Right lobe of liver (tissue), 6 donors: ENCODE measurements around the gene VPS13C. TPM values are rescaled to one million over a fixed set of nuclear protein-coding genes. Genes with fewer than 3 reads are reported as not detected.

Experiments
- ATAC-seq, 4 donors: fragments of 200-7000 bp; cut with Tn5 transposase; one replicate each; pipeline ENCODE4 v1.9.1; 2020; ENCODE audit warnings: mild to moderate bottlenecking in 4 of 4, moderate library complexity in 4 of 4
- DNase-seq, 3 donors: peaks; one replicate each; pipeline ENCODE4 v3.0.0-alpha.2; 2020
- H3K27ac ChIP-seq, 3 donors: fragments of 200-600 bp; one replicate each; pipeline ENCODE4 v1.8.0; 2022
- H3K27me3 ChIP-seq, 2 donors: fragments of 200-600 bp; one replicate each; pipeline ENCODE4 v1.8.0; 2022
- H3K36me3 ChIP-seq, 4 donors: fragments of 200-600 bp; sonication (generic) in 1 of 4; one replicate each; pipeline versions ENCODE4 v1.5.1 to v1.8.0; 2017 to 2022; ENCODE audit warnings: control low read depth in 1 of 4
- H3K4me1 ChIP-seq, 4 donors: fragments of 200-600 bp; sonication (generic) in 1 of 4; one replicate each; pipeline versions ENCODE4 v1.5.1 to v1.8.0; 2017 to 2022; ENCODE audit warnings: control low read depth in 1 of 4
- H3K4me3 ChIP-seq, 3 donors: fragments of 200-600 bp; one replicate each; pipeline ENCODE4 v1.8.0; 2022
- H3K9me3 ChIP-seq, 4 donors: fragments of 200-600 bp; sonication (generic) in 1 of 4; one replicate each; pipeline versions ENCODE4 v1.5.1 to v1.8.0; 2017 to 2022; ENCODE audit warnings: control low read depth in 1 of 4
- POLR2A ChIP-seq: fragments of 450-650 bp; IDR thresholded peaks from one replicate; pipeline ENCODE4 v1.6.1; 2017; ENCODE audit warnings: antibody characterized with exemption, mild to moderate bottlenecking
- WGBS: methylation state at CpG from one replicate; pipeline ENCODE4 v1.1.6; 2018; ENCODE audit warnings: low coverage, low lambda C conversion rate; ENCODE audit not compliant: insufficient coverage; ENCODE audit errors: missing lambda C conversion rate; 5-methylcytosine and 5-hydroxymethylcytosine counted together
- intact Hi-C, 2 donors: fragments of 100-400 bp; cut with DNase I; formaldehyde crosslinking; loops; one replicate each; pipeline versions ENCODE4 v1.11.2 to v1.14.1; 2022
- total RNA-seq, 6 experiments: library from RNA; depleted of rRNA in 2 of 6; stranded (reverse); fragments of >200 nt in 2 of 6; fragmentation: NEBNext Ultra II Directional in 3 of 6; extraction: Animal tissue kit (Norgen Biotek cat#: 25700) in 3 of 6; gene quantifications; one replicate each; pipeline versions ENCODE4 v1.1.0 to v1.2.4, GENCODE V29; 2016 to 2023
- TF ChIP-seq, protein P1 (sequence below), 4 donors: fragments of 200-600 bp in 3 of 4; fragments of 450-650 bp in 1 of 4; IDR thresholded peaks; one replicate each; pipeline versions ENCODE4 v1.5.1 to v1.8.0; 2016 to 2022; ENCODE audit warnings: antibody characterized with exemption in 4 of 4, mild to moderate bottlenecking in 2 of 4
- donor health status: DM: no; HTN: yes; CAD: no.
- donor health status: DM: no; HTN: no; CAD: no.
- donor health status: DM: no; HTN: no; CAD: no.
- donor health status: DM: no; HTN: yes; CAD: no.
- donor health status: DM: no; HTN: yes; CAD: no.

The VPS13C gene
- total RNA-seq, 6 experiments from 2014 or later: 17.5 to 34.6 (median 27.3) TPM

DNA sequence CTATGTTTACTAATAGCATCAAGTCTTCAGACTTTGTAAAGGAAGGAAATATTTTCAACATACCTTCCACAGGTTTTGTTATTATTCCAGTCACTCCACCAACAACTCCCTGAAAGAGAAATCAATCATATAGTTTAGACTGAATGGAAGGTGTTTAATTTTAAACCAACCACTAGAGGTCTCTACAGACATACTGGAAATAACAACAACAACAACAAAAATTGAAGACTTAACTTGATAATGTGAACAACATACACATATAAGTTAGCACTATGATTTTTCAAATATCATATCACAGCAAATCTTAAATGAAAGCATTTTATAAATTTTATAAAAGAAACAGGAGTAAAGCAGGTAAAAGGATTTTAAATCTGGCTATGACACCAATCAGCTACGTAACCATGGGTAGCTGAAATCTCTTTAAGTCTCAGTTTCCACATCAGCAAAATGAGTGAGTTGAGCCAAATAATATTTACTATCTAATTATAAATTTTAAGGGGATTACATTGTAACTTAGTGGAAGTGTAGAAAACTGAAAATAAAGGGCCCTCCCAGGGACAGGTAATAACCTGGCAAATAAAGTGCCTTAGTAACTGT is 188.2 kb downstream of the VPS13C start:
- H3K4me1 ChIP-seq: no peaks in the 10 kb centered on the region
- H3K27me3 ChIP-seq: no peaks in the 10 kb centered on the region
- DNase-seq (no peak), ATAC-seq (peak; percentile 61 to 76 (median 66))
- H3K36me3 ChIP-seq: peaks cover 0 to 20% (median 4%) of the 10 kb centered on the region in 4 donors
- H3K9me3 ChIP-seq: no peaks in the 10 kb centered on the region
- H3K27ac ChIP-seq: no peak overlapping the region
- no peak overlapping the region for H3K4me3 ChIP-seq
- WGBS: 100% methylated on average over 1 of the region's 1 CpG
- no peak for TF ChIP-seq POLR2A
- TF ChIP-seq, protein P1, sequence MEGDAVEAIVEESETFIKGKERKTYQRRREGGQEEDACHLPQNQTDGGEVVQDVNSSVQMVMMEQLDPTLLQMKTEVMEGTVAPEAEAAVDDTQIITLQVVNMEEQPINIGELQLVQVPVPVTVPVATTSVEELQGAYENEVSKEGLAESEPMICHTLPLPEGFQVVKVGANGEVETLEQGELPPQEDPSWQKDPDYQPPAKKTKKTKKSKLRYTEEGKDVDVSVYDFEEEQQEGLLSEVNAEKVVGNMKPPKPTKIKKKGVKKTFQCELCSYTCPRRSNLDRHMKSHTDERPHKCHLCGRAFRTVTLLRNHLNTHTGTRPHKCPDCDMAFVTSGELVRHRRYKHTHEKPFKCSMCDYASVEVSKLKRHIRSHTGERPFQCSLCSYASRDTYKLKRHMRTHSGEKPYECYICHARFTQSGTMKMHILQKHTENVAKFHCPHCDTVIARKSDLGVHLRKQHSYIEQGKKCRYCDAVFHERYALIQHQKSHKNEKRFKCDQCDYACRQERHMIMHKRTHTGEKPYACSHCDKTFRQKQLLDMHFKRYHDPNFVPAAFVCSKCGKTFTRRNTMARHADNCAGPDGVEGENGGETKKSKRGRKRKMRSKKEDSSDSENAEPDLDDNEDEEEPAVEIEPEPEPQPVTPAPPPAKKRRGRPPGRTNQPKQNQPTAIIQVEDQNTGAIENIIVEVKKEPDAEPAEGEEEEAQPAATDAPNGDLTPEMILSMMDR (IDR thresholded peaks at IDR 0.05): peak; percentile 56 to 65 (median 62)
- intact Hi-C loops: no loop called here

GRCh38 chr15:61869656-61870055 is 190.6 kb downstream of the VPS13C start:
- intact Hi-C loops: no loop called here
- DNase-seq (no peak), ATAC-seq (no peak)
- Histone ChIP-seq H3K27me3 (no peaks in the 10 kb centered on the region), H3K36me3 (peaks cover 0 to 20% (median 1%) of the 10 kb centered on the region in 4 donors), H3K9me3 (no peaks in the 10 kb centered on the region), H3K4me3 (no peak overlapping the region), H3K27ac (no peak overlapping the region), H3K4me1 (no peaks in the 10 kb centered on the region)
- TF ChIP-seq POLR2A: no peak
- TF ChIP-seq, protein P1 (IDR thresholded peaks at IDR 0.05): no peak
- whole genome bisulfite sequencing: 87% methylated on average over 3 of the region's 3 CpGs

GRCh38 chr15:61861962-61862361 is 198.3 kb downstream of the VPS13C start:
- DNase-seq (no peak), ATAC-seq (no peak)
- H3K27ac ChIP-seq: no peak overlapping the region
- intact Hi-C loops: no loop called here
- H3K27me3 ChIP-seq: no peaks in the 10 kb centered on the region
- no peaks in the 10 kb centered on the region for H3K4me1 ChIP-seq
- TF ChIP-seq, protein P1 (IDR thresholded peaks at IDR 0.05): no peak
- no peak for TF ChIP-seq POLR2A
- H3K36me3 ChIP-seq: peaks cover 0 to 3% (median 0%) of the 10 kb centered on the region in 4 donors
- H3K9me3 ChIP-seq: no peaks in the 10 kb centered on the region
- H3K4me3 ChIP-seq: no peak overlapping the region
- WGBS: 100% methylated on average over 3 of the region's 3 CpGs

GRCh38 chr15:61857169-61857829 is 202.9 kb downstream of the VPS13C start:
- peaks cover 0 to 10% (median 3%) of the 10 kb centered on the region in 4 donors for H3K36me3 ChIP-seq
- peak overlapping the region in 1 of 3 donors; percentile 4 for H3K4me3 ChIP-seq
- 54% methylated on average over 8 of the region's 8 CpGs for WGBS
- ATAC-seq (peak; percentile 35 to 64 (median 50)), DNase-seq (no peak)
- TF ChIP-seq POLR2A: no peak
- TF ChIP-seq, protein P1 (IDR thresholded peaks at IDR 0.05): no peak
- no peaks in the 10 kb centered on the region for H3K4me1 ChIP-seq
- no peaks in the 10 kb centered on the region for H3K9me3 ChIP-seq
- H3K27ac ChIP-seq: peak overlapping the region; percentile 17 to 28 (median 18)
- no peaks in the 10 kb centered on the region for H3K27me3 ChIP-seq
- intact Hi-C loops: no loop called here
